Stimulated activated CD4-positive, alpha-beta T cell treated with anti-CD3 and anti-CD28 coated beads, TNF-alpha, amount 100 ng/mL, for 48 hours (primary cell): ENCODE data around the gene IRF2BP2.
"Not testable (repeated sequence)": the region's sequence is repeated elsewhere in the genome, so short reads cannot be mapped to it uniquely, and the experiment has no call there.

Source experiments
- DNase-seq, 3 donors: peaks; one replicate each; pipeline ENCODE4 v3.0.0-alpha.2; 2020; ENCODE audit warnings: low read depth in 3 of 3

The IRF2BP2 gene

GRCh38 chr1:234610061-234610665, at the start of gene IRF2BP2:
Gene IRF2BP2, minus strand, starts transcription at chr1:234610178. Its CDS starts 684 bp downstream, at chr1:234609494.
- peak; percentile 60 to 72 (median 65) for DNase-seq

- DNase-seq: no peak
These were observed 49.6 kb upstream of the IRF2BP2 start for GRCh38 chr1:234659538-234659937.

- no peak for DNase-seq
These were observed 48.2 kb upstream of the IRF2BP2 start for GRCh38 chr1:234658138-234658537.

DNA sequence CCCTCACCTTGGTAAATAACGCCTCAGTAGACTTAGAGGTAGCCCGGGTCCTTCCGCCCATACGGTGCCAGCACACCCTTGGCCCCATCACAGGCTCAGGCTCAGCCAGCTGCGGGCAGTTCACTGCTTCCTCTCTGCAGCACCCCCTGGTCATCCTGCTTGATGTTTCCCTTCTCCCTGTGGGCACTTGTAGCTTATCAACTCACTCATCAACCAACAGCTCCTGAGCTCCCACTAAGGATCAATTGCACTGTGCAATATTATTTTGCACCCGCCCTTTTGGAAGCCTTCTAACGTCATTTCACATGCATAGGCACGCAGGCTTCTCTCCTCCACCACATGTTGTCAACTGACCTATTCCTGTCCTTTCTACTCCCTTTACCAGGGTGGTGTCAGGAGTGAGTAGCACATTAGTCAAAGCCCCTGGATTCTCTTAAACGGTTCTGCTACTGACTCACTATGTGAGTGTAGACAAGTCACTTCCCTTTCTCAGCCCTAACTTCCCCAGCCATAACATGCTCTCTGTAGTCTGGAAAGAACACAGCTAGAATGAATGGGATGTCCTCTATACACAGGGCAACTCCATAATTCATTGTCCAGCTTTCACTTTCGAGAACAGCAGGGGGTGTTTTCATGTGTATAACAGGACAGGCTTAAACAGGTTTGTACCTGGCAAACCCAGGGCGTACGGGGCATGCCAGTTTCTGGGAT, 47.1 kb upstream of the IRF2BP2 start:
- no peak for DNase-seq

- no peak for DNase-seq
These were observed 46.3 kb upstream of the IRF2BP2 start for GRCh38 chr1:234656070-234656895.

GRCh38 chr1:234655328-234656069, 45.5 kb upstream of the IRF2BP2 start:
- DNase-seq: no peak

DNA sequence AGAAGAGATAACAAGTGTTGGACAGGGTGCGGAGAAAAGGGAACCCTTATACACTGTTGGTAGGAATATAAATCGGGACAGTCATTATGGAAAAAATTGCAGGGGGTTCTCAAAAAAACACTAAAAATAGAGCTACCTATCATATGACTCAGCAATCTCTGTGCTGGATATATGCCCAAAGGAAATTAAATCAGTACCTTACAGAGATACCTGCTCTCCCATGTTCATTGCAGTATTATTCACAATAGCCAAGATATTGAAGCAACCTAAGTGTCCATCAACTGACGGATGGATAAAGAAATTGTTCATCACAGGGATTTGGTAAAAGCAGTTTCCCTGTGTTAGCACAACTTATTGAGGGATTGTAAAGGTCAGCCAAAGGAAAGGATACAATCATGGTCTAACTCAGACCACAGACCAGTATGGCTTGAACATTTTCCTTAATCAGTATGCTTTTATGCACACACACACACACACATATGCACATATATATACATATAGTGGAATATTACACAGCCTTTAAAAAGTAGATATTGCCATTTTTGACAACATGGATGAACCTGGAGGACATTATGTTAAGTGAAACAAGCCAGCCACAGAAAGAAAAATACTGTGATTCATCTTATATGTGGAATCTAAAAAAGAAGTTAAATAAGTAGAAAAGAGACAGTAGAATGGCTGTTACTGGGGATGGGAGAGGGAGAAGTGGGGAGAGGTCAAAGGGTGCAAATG, 44.2 kb upstream of the IRF2BP2 start:
- DNase-seq: no peak

DNA sequence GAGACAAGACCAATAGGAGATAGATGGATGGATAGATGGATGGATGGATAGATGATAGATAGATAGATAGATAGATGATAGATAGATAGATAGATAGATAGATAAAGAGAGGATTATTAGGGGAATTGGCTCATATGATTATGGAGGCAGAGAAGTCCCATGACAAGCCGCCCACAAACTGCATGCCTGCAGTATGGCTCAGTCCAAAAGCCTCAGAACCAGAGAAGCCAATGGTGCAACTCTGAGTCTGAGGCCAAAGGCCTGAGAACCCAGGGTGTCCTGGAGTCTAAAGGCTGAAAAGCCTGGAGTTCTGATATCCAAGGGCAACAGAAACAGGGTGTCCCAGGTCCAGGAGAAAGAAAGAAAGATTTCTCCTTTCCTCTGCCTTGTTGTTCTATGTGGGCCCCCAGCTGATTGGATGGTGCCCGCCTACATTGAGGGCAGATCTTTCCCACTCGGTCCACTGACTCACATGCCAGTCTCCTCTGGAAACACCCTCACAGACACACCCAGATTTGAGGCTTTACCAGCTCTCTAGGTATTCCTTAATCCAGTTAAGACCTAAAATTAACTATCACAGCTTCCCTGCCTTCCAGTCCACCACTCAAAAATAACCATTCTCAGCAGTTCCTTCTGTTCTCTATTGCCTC, 39.6 kb upstream of the IRF2BP2 start:
- no peak for DNase-seq

DNA sequence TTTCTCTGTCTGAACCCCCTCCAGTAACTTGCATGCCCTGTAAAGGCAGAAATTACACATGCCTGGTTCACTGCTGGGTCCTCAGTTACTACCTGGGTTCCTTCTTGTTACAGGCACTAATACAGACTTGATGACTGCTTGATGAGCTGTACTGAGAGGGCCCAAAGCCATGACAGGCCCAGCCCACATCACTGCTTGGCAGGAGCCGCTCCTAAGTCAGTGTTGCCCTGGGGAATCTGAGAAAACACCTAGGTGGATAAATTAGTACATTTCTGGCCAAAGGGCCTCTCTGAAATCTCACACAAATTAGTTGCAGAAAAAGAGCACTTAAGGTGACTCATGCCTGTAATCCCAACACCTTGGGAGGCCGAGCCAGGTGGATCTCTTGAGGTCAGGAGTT, 37.8 kb upstream of the IRF2BP2 start:
- DNase-seq: no peak

DNA sequence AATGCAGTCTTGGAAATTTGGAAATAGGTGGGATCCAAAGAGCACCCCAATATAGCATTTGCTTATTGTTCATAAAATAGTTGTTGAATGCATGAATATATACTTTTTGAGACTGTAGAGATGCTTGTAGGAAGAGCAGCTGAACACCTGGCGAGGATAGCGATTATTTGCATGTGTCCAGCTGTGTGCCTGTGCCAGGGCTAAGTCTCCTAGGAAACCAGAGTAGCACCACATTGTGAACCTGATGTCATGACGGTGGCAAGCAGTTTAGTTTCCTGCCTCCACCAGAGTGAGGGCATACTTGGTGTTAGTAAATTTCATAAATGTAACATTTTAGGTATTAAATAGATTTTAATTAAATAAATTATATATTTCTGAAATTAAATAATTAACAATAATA, 37.3 kb upstream of the IRF2BP2 start:
- DNase-seq: no peak

GRCh38 chr1:234645964-234646363, 36.0 kb upstream of the IRF2BP2 start:
- no peak for DNase-seq

- no peak for DNase-seq
These were observed 35.5 kb upstream of the IRF2BP2 start for GRCh38 chr1:234645474-234645953.

GRCh38 chr1:234644928-234645327, 35.0 kb upstream of the IRF2BP2 start:
- no peak for DNase-seq

GRCh38 chr1:234643850-234644134, 33.8 kb upstream of the IRF2BP2 start:
- DNase-seq: no peak

DNA sequence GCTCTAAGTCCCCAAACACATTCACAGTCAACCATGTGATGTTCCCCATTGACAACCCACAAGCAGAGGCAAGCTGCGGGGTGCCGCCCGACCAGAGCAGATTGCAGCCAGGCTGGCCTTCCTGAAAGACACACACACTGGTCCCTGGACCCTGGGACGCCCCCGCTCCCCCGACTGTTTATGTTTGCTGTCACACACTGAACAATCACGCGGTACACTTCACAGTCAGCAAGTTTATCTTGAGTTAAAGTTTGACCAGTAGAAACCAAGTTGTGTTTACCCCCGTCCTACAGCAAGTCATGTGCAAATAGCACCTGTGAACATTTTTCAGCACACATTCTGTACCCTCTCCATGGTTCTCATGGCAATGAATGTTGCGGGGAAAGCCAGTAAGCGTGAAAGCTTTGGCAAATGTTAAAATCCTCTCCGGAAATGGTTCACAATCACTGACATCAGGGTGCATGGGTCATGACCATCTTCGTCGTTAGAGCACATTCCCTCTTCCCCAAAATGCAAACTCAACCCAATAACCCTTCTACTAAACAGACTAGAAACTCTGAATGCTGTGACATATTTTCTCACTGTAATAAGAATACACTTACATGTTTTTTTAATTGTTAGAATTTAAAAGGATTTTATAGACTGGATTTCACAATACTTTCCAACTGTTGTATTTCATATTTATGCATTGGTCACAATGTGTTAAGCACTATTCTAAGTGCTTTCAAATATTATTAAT, 33.3 kb upstream of the IRF2BP2 start:
- DNase-seq: no peak

GRCh38 chr1:234642428-234642827, 32.5 kb upstream of the IRF2BP2 start:
- DNase-seq: no peak

GRCh38 chr1:234639961-234640360, 30.0 kb upstream of the IRF2BP2 start:
- no peak for DNase-seq

DNA sequence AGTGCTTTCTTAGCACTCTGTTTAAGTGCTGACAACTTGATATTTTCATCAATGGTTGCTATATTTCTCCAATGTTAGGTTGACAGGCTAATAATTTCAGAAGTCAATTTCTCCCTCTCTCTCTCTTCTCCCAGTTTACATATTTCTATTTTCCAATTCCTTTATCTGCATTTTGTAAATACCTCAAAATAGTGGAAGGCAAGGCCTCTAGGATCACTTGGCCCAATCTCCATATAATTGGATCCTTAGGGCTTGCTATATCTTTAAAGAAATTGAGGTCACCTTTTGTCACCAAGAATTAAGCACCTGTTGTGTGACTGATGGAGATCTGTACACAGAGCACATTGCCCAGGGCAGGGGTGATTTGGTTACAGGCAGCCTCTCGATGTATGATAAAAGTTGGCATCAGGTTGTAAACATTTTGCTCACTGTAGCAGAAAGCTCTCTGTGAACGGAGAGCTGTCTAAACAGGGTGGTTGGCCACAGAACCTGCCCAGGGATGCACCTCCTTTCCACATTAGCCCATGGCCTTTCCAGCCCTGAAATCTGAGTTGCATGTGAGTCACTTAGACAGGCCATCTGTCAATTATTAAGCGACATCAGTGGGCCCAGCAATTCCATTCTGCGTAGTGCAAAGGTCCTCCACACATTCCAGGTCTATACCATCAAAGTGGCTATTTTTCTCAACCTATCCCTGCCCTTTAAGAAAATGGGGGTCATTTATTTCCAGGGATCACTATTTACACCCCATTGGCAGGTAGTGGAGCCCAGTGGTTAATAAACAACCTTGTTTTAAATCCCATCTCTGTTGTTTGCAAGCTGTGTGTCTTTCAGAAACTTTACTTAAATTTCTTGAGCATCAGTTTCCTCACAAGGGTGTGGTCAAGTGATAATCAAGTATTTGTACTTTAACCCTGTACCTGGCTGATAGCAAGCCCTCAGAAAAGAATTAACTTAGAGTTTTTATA, 29.1 kb upstream of the IRF2BP2 start:
- no peak for DNase-seq

DNA sequence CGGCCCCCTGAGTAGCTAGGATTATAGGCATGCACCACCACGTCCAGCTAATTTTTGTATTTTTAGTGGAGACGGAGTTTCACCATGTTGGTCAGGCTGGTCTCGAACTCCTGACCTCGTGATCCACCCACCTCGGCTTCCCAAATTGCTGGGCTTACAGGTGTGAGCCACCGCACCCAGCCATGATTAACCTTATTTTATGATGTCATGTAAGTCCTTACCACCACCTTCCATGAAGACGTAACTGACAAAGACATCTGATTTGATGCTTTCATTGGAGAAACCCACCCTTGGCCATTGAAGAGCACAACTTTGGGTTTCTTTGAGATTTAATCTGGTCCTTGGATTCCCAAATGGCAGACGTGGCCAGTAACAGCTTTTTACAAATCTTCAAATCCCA, 24.9 kb upstream of the IRF2BP2 start:
- not testable (repeated sequence) for DNase-seq
